SK-N-SH (cell line): ENCODE measurements around the gene GLG1. TPM values are rescaled to one million over a fixed set of nuclear protein-coding genes. Genes with fewer than 3 reads are reported as not detected.

Source experiments
- CTCF ChIA-PET: fragments of 300-600, 350-600 bp; formaldehyde crosslinking; extraction: SDS; loops from one replicate; lab custom pipeline; 2021; lab: Yijun Ruan, JAX
- POLR2A ChIA-PET: fragments of 350-600 bp; sonication (Branson Sonifier 250); formaldehyde crosslinking; extraction: SDS; loops from one replicate; lab custom pipeline; 2020; ENCODE audit warnings: antibody characterized with exemption, inconsistent platforms; lab: Yijun Ruan, JAX
- DNase-seq: peaks from one replicate; pipeline ENCODE4 v3.0.0; 2012
- H2AFZ ChIP-seq: fragments of 200-600 bp; sonication (generic); 2 replicates; pipeline ENCODE4 v1.8.1; 2016; ENCODE audit warnings: antibody characterized with exemption, mild to moderate bottlenecking, low read depth
- H3F3A ChIP-seq: fragments of 200-600 bp; sonication (generic); replicated peaks from 2 replicates; pipeline ENCODE3; 2016; ENCODE audit warnings: antibody characterized with exemption, mild to moderate bottlenecking; ENCODE audit not compliant: insufficient read depth
- H3K27ac ChIP-seq, 2 experiments: fragments of 200-500 bp in 1 of 2; fragments of 200-600 bp in 1 of 2; sonication (Bioruptor generic) in 1 of 2; sonication (generic), shearing (Covaris generic) in 1 of 2; 2 replicates each; pipeline versions ENCODE4 v1.5.1 to v1.6.1; 2014 to 2016; ENCODE audit warnings: low read depth in 2 of 2, inconsistent platforms in 1 of 2, low read length in 1 of 2, mild to moderate bottlenecking in 1 of 2, mixed read lengths in 1 of 2
- H3K27me3 ChIP-seq: fragments of 200-600 bp; sonication (generic), shearing (Covaris generic); 2 replicates; pipeline ENCODE4 v1.6.1; 2016; ENCODE audit warnings: mixed run types; ENCODE audit not compliant: insufficient read depth
- H3K36me3 ChIP-seq, 2 experiments: fragments of 200-500 bp in 1 of 2; fragments of 200-600 bp in 1 of 2; sonication (Bioruptor generic) in 1 of 2; sonication (generic) in 1 of 2; replicated peaks in 1 of 2; 2 replicates each; pipeline versions ENCODE3 to v1.5.1; 2014 to 2016; ENCODE audit warnings: low read length in 1 of 2, mild to moderate bottlenecking in 1 of 2; ENCODE audit not compliant: insufficient read depth in 2 of 2, control insufficient read depth in 1 of 2
- H3K4me1 ChIP-seq, 2 experiments: fragments of 200-500 bp in 1 of 2; fragments of 200-600 bp in 1 of 2; sonication (Bioruptor generic) in 1 of 2; sonication (generic), shearing (Covaris generic) in 1 of 2; 2 replicates each; pipeline versions ENCODE4 v1.5.1 to v1.6.1; 2014 to 2016; ENCODE audit warnings: low read depth in 1 of 2, low read length in 1 of 2, mixed run types in 1 of 2; ENCODE audit not compliant: insufficient read depth in 2 of 2, control insufficient read depth in 1 of 2
- H3K4me2 ChIP-seq: fragments of 200-600 bp; sonication (generic), shearing (Covaris generic); 2 replicates; pipeline ENCODE4 v1.6.1; 2017; ENCODE audit warnings: mixed run types
- H3K4me3 ChIP-seq, 2 experiments: fragments of 200-500 bp in 1 of 2; fragments of 200-600 bp in 1 of 2; sonication (Bioruptor generic) in 1 of 2; sonication (generic), shearing (Covaris generic) in 1 of 2; 2 replicates each; pipeline versions ENCODE4 v1.5.1 to v1.8.1; 2014 to 2016; ENCODE audit warnings: low read depth in 2 of 2, inconsistent platforms in 1 of 2, low read length in 1 of 2, mild to moderate bottlenecking in 1 of 2, mixed read lengths in 1 of 2, moderate library complexity in 1 of 2
- H3K79me2 ChIP-seq: fragments of 200-600 bp; sonication (generic); 2 replicates; pipeline ENCODE4 v1.8.1; 2017; ENCODE audit warnings: mild to moderate bottlenecking; ENCODE audit not compliant: insufficient read depth
- H3K9ac ChIP-seq: fragments of 200-600 bp; sonication (generic); 2 replicates; pipeline ENCODE4 v1.6.1; 2017; ENCODE audit warnings: mixed run types
- H3K9me2 ChIP-seq: fragments of 200-600 bp; sonication (generic); 2 replicates; pipeline ENCODE4 v1.6.1; 2017; ENCODE audit warnings: mixed run types
- H3K9me3 ChIP-seq: fragments of 200-600 bp; sonication (generic); 2 replicates; pipeline ENCODE4 v1.6.1; 2017; ENCODE audit warnings: mixed run types, mild to moderate bottlenecking, moderate library complexity
- H4K20me1 ChIP-seq: fragments of 200-600 bp; sonication (generic); 2 replicates; pipeline ENCODE4 v1.6.1; 2017; ENCODE audit warnings: mild to moderate bottlenecking, mixed run types; ENCODE audit not compliant: insufficient read depth
- EZH2phosphoT487 ChIP-seq: fragments of 200-600 bp; sonication (generic); IDR thresholded peaks from 2 replicates; pipeline ENCODE4 v1.6.1; 2017; ENCODE audit warnings: low read depth, mixed run types, mild to moderate bottlenecking, antibody characterized with exemption, moderate library complexity, borderline replicate concordance
- FOXJ3 ChIP-seq: sonication (generic); formaldehyde crosslinking; IDR thresholded peaks from 2 replicates; pipeline ENCODE4 v1.5.1; 2020; ENCODE audit warnings: mild to moderate bottlenecking, missing genetic modification reagents
- FOXM1 ChIP-seq: IDR thresholded peaks from 2 replicates; pipeline ENCODE4 v1.4.0; 2012; ENCODE audit warnings: low read depth, mild to moderate bottlenecking
- GATA2 ChIP-seq: sonication (generic); formaldehyde crosslinking; IDR thresholded peaks from 2 replicates; pipeline ENCODE4 v1.5.0; 2020; ENCODE audit warnings: mild to moderate bottlenecking, missing genetic modification reagents
- IRF3 ChIP-seq: fragments of 150-350 bp; IDR thresholded peaks from 2 replicates; pipeline ENCODE4 v1.6.1; 2016; ENCODE audit warnings: mild to moderate bottlenecking, low read depth, low read length
- MXI1 ChIP-seq: IDR thresholded peaks from 2 replicates; pipeline ENCODE4 v1.6.1; 2012; ENCODE audit warnings: mild to moderate bottlenecking, low read depth, low read length, improper control_type of control experiment
- NRF1 ChIP-seq: IDR thresholded peaks from 2 replicates; pipeline ENCODE4 v1.6.1; 2012; ENCODE audit warnings: low read depth, mild to moderate bottlenecking, low read length
- RFX5 ChIP-seq: IDR thresholded peaks from 2 replicates; pipeline ENCODE4 v1.6.1; 2012; ENCODE audit warnings: mild to moderate bottlenecking, improper control_type of control experiment, low read length
- RXRA ChIP-seq: IDR thresholded peaks from 2 replicates; pipeline ENCODE4 v1.4.0; 2012; ENCODE audit warnings: low read depth, mild to moderate bottlenecking, borderline replicate concordance
- SMC3 ChIP-seq: IDR thresholded peaks from 2 replicates; pipeline ENCODE4 v1.6.1; 2012; ENCODE audit warnings: low read depth, low read length, improper control_type of control experiment
- TCF12 ChIP-seq: IDR thresholded peaks from 2 replicates; pipeline ENCODE4 v1.4.0; 2012
- TEAD4 ChIP-seq: IDR thresholded peaks from 2 replicates; pipeline ENCODE4 v1.4.0; 2012; ENCODE audit warnings: mild to moderate bottlenecking, borderline replicate concordance; ENCODE audit not compliant: insufficient read depth
- USF1 ChIP-seq: IDR thresholded peaks from 2 replicates; pipeline ENCODE4 v1.4.0; 2012; ENCODE audit warnings: low read depth, borderline replicate concordance
- USF2 ChIP-seq: fragments of 150-350 bp; IDR thresholded peaks from 2 replicates; pipeline ENCODE4 v1.6.1; 2017; ENCODE audit warnings: antibody characterized with exemption, low read length, low read depth, borderline replicate concordance
- YY1 ChIP-seq: IDR thresholded peaks from 2 replicates; pipeline ENCODE4 v1.4.0; 2012; ENCODE audit warnings: low read depth, mild to moderate bottlenecking
- WGBS: methylation state at CpG from one replicate; pipeline ENCODE4 v1.1.6; 2017; ENCODE audit warnings: low lambda C conversion rate; 5-methylcytosine and 5-hydroxymethylcytosine counted together
- polyA plus RNA-seq, 3 experiments: library from polyadenylated mRNA; depleted of rRNA; stranded (reverse); fragments of >200 nt; gene quantifications; 2 replicates each; pipeline ENCODE4 v1.2.3, GENCODE V29; 2012
- TF ChIP-seq, protein P1 (sequence below): IDR thresholded peaks from 2 replicates; pipeline ENCODE4 v1.4.0; 2012; ENCODE audit warnings: low read depth, borderline replicate concordance
- TF ChIP-seq, protein P2 (sequence below): IDR thresholded peaks from 2 replicates; pipeline ENCODE4 v1.4.0; 2012; ENCODE audit warnings: low read depth

Gene GLG1
- polyA plus RNA-seq, 1 of the 3 experiments (the other 2 are of a cell fraction): 71.1 TPM

DNA sequence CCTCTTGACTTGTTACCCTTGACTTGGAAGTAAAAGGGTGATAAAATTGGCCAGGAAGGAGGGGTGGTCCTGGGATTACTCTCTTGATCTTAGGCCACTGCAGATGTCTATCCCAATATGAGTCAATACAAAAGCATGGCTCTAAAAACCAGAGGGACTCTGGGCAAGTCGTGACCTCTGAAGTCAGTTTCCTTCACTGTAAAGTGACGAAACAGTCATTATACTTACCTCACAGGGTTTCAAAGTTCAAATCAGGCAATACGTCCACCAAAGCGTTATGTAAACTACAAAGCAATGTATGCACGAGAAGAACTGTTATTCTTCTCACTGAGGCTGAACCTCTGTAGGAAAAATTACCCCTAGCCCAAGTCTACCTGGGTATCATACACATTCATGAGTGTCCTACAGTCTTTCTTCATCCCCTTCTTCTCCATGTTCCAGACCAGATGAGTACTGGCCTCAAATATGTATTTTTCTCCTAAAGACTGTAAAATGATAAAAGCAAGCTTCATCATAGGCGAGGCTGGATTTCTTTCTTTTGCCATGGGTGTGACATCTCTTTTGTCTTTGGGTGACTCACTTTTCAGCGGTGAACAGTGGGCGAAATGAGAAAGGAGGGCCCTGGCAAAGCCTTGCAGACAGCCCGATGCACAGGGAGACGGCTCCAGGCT lies 151.2 kb downstream of the GLG1 start:
- 81% methylated on average over 10 of the region's 10 CpGs for WGBS
- Histone ChIP-seq H4K20me1 (no peaks in the 10 kb centered on the region), H3K9me2 (no peaks in the 10 kb centered on the region), H3K4me2 (no peak overlapping the region), H2AFZ (no peak overlapping the region), H3F3A (peaks cover 5% of the 10 kb centered on the region), H3K36me3 (peaks cover 60 to 61% of the 10 kb centered on the region in 2 experiments), H3K9me3 (no peaks in the 10 kb centered on the region), H3K27me3 (no peaks in the 10 kb centered on the region), H3K27ac (no peak overlapping the region), H3K9ac (no peak overlapping the region), H3K4me1 (no peaks in the 10 kb centered on the region), H3K79me2 (no peaks in the 10 kb centered on the region; the same call in 1 of the 2 replicates), H3K4me3 (no peak overlapping the region)
- no peak for DNase-seq
- ChIA-PET POLR2A (no interaction called here), CTCF (no interaction called here)
- TF ChIP-seq IRF3 (no peak), MXI1 (no peak), USF2 (no peak), FOXJ3 (CRISPR knock-in tag) (no peak), FOXM1 (no peak), SMC3 (no peak), EZH2phosphoT487 (no peak), GATA2 (no peak), TEAD4 (no peak)
- TF ChIP-seq, protein P1, sequence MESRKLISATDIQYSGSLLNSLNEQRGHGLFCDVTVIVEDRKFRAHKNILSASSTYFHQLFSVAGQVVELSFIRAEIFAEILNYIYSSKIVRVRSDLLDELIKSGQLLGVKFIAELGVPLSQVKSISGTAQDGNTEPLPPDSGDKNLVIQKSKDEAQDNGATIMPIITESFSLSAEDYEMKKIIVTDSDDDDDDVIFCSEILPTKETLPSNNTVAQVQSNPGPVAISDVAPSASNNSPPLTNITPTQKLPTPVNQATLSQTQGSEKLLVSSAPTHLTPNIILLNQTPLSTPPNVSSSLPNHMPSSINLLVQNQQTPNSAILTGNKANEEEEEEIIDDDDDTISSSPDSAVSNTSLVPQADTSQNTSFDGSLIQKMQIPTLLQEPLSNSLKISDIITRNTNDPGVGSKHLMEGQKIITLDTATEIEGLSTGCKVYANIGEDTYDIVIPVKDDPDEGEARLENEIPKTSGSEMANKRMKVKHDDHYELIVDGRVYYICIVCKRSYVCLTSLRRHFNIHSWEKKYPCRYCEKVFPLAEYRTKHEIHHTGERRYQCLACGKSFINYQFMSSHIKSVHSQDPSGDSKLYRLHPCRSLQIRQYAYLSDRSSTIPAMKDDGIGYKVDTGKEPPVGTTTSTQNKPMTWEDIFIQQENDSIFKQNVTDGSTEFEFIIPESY: no peak
- TF ChIP-seq, protein P2, sequence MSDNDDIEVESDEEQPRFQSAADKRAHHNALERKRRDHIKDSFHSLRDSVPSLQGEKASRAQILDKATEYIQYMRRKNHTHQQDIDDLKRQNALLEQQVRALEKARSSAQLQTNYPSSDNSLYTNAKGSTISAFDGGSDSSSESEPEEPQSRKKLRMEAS: no peak

- Histone ChIP-seq H3K27me3 (no peaks in the 10 kb centered on the region), H3K4me3 (no peak overlapping the region), H3K4me2 (no peak overlapping the region), H3K36me3 (peaks cover 57 to 60% of the 10 kb centered on the region in 2 experiments), H3K27ac (no peak overlapping the region), H3K9me2 (no peaks in the 10 kb centered on the region), H3K9ac (no peak overlapping the region), H3F3A (peaks cover 11% of the 10 kb centered on the region), H2AFZ (no peak overlapping the region), H3K9me3 (no peaks in the 10 kb centered on the region), H4K20me1 (no peaks in the 10 kb centered on the region), H3K79me2 (no peaks in the 10 kb centered on the region; the same call in 1 of the 2 replicates), H3K4me1 (peaks cover 0 to 2% of the 10 kb centered on the region in 2 experiments; a peak in 2 of 4 replicates)
- POLR2A ChIA-PET: interaction anchor here (0.7 kb wide), 1 partner anchor 839 kb away, joined by 3 read pairs; no protein-coding TSS in a partner anchor
- 83% methylated on average over 7 of the region's 7 CpGs for WGBS
- DNase-seq: no peak
- CTCF ChIA-PET: no interaction called here
- TF ChIP-seq FOXJ3 (CRISPR knock-in tag): no peak
- TF ChIP-seq YY1: no peak
- no peak for TF ChIP-seq SMC3
- TF ChIP-seq GATA2: no peak
- TF ChIP-seq, protein P1: no peak
- no peak for TF ChIP-seq RXRA
- no peak for TF ChIP-seq NRF1
- TF ChIP-seq TCF12: no peak
- no peak for TF ChIP-seq USF1
- no peak for TF ChIP-seq RFX5
- no peak for TF ChIP-seq IRF3
These were observed 151.7 kb downstream of the GLG1 start for GRCh38 chr16:74455213-74455612.
